WTC11 (cell line): ENCODE data around the gene PACS1.

Experiments used
- ARID4B ChIP-seq: sonication (generic); formaldehyde crosslinking; IDR thresholded peaks from 2 replicates; pipeline ENCODE4 v1.8.0; 2023; ENCODE audit warnings: missing genetic modification reagents, mild to moderate bottlenecking, borderline replicate concordance
- CTCF ChIP-seq: fragments of 200-600 bp; IDR thresholded peaks from 2 replicates; pipeline ENCODE4 v1.8.0; 2022; ENCODE audit warnings: antibody characterized with exemption
- TEAD4 ChIP-seq: sonication (generic); formaldehyde crosslinking; IDR thresholded peaks from 2 replicates; pipeline ENCODE4 v1.8.0; 2022; ENCODE audit warnings: mild to moderate bottlenecking, missing genetic modification reagents

- no peak for TF ChIP-seq CTCF
- TF ChIP-seq ARID4B = no peak
- TF ChIP-seq TEAD4 (CRISPR knock-in tag) = no peak
Measured at GRCh38 chr11:66190786-66191185, 120.7 kb downstream of the PACS1 start.
